Calu3 (cell line): ENCODE results near the gene DGKI. TPM values are rescaled to one million over a fixed set of nuclear protein-coding genes. Genes with fewer than 3 reads are reported as not detected.

Experiments
- BruUV-seq: library from RNA; stranded (reverse); fragments of 400-500 nt; replicated peaks from 2 replicates; lab custom pipeline; 2021; lab: Mats Ljungman, UMichigan
- CTCF ChIA-PET: fragments of 300-600 bp; sonication (Branson Sonifier 250); formaldehyde crosslinking; loops from one replicate; lab custom pipeline; 2022; ENCODE audit warnings: antibody characterized with exemption; lab: Charles Lee
- DNase-seq: peaks from one replicate; pipeline ENCODE4 v3.0.0; 2022
- H3K27ac Mint-ChIP-seq: one replicate; pipeline ENCODE4 v1.8.0; 2022; ENCODE audit warnings: mixed read lengths; ENCODE audit not compliant: unreplicated experiment
- H3K27me3 Mint-ChIP-seq: one replicate; pipeline ENCODE4 v1.8.0; 2022; ENCODE audit warnings: mixed read lengths; ENCODE audit not compliant: unreplicated experiment
- H3K36me3 Mint-ChIP-seq: one replicate; pipeline ENCODE4 v1.8.0; 2022; ENCODE audit warnings: mild to moderate bottlenecking, moderate library complexity, mixed read lengths; ENCODE audit not compliant: insufficient read depth, unreplicated experiment
- H3K4me1 Mint-ChIP-seq: one replicate; pipeline ENCODE4 v1.8.0; 2022; ENCODE audit warnings: mild to moderate bottlenecking, low read depth, mixed read lengths; ENCODE audit not compliant: unreplicated experiment
- H3K4me3 Mint-ChIP-seq: one replicate; pipeline ENCODE4 v1.8.0; 2022; ENCODE audit warnings: mild to moderate bottlenecking, low read depth, moderate library complexity, mixed read lengths; ENCODE audit not compliant: unreplicated experiment
- H3K9me3 Mint-ChIP-seq: one replicate; pipeline ENCODE4 v1.8.0; 2022; ENCODE audit warnings: low read depth, mixed read lengths; ENCODE audit not compliant: unreplicated experiment
- CTCF ChIP-seq: fragments of 200-600 bp; IDR thresholded peaks from one replicate; pipeline ENCODE4 v1.8.0; 2022; ENCODE audit warnings: antibody characterized with exemption; ENCODE audit not compliant: unreplicated experiment
- intact Hi-C: fragments of 100-400 bp; cut with micrococcal nuclease; formaldehyde crosslinking; loops from one replicate; pipeline ENCODE4 v1.10.0; 2022; ENCODE audit not compliant: unreplicated experiment
- total RNA-seq: library from RNA; stranded (reverse); gene quantifications from 2 replicates; pipeline ENCODE4 v1.2.3, GENCODE V29; 2022

DGKI gene
- total RNA-seq, 1 experiment from 2014 or later, result not detected

- intact Hi-C loops, result no loop called here
- CTCF ChIA-PET, result no interaction called here
- no peak overlapping the region for H3K4me3 Mint-ChIP-seq
Measured at GRCh38 chr7:137657476-137658189, 189.1 kb downstream of the DGKI start.

GRCh38 chr7:137656850-137657232, 189.9 kb downstream of the DGKI start:
- H3K4me3 Mint-ChIP-seq, result no peak overlapping the region
- no peak for DNase-seq
- H3K4me1 Mint-ChIP-seq, result no peaks in the 10 kb centered on the region
- TF ChIP-seq CTCF, result no peak
- no peaks in the 10 kb centered on the region for H3K9me3 Mint-ChIP-seq
- CTCF ChIA-PET, result interaction anchor here (0.8 to 0.9 kb wide), 2 partner anchors 18 to 31 kb away, joined by 3 read pairs; no protein-coding TSS in a partner anchor
- peaks cover 35% of the 10 kb centered on the region for H3K27me3 Mint-ChIP-seq
- no peak overlapping the region for H3K27ac Mint-ChIP-seq
- intact Hi-C loops, result loop anchor here (1.0 kb wide), 2 partner anchors 242 to 352 kb away; no protein-coding TSS in a partner anchor
- BruUV-seq, result no TSS peak
- H3K36me3 Mint-ChIP-seq, result no peaks in the 10 kb centered on the region

More at GRCh38 chr7:137657476-137658189, 189.1 kb downstream of the DGKI start:
- DNase-seq, result no peak
- H3K36me3 Mint-ChIP-seq, result no peaks in the 10 kb centered on the region
- no peak overlapping the region for H3K27ac Mint-ChIP-seq
- BruUV-seq, result no TSS peak
- TF ChIP-seq CTCF, result no peak
- no peaks in the 10 kb centered on the region for H3K9me3 Mint-ChIP-seq
- no peaks in the 10 kb centered on the region for H3K4me1 Mint-ChIP-seq
- peaks cover 41% of the 10 kb centered on the region for H3K27me3 Mint-ChIP-seq

- BruUV-seq, result no TSS peak
- CTCF ChIA-PET, result interaction anchor here (0.8 to 0.9 kb wide), 2 partner anchors 18 to 30 kb away, joined by 3 read pairs; no protein-coding TSS in a partner anchor
- no peaks in the 10 kb centered on the region for H3K36me3 Mint-ChIP-seq
- TF ChIP-seq CTCF, result peak; percentile 71
- intact Hi-C loops, result loop anchor here (1.0 kb wide), 2 partner anchors 243 to 353 kb away; no protein-coding TSS in a partner anchor
- no peaks in the 10 kb centered on the region for H3K9me3 Mint-ChIP-seq
- no peaks in the 10 kb centered on the region for H3K4me1 Mint-ChIP-seq
- H3K27ac Mint-ChIP-seq, result no peak overlapping the region
- H3K4me3 Mint-ChIP-seq, result no peak overlapping the region
- peaks cover 30% of the 10 kb centered on the region for H3K27me3 Mint-ChIP-seq
- DNase-seq, result peak; percentile 75
Measured at GRCh38 chr7:137656227-137656849, 190.4 kb downstream of the DGKI start.

GRCh38 chr7:137655804-137656203, 191.0 kb downstream of the DGKI start:
- Mint-ChIP-seq H3K9me3 (no peaks in the 10 kb centered on the region), H3K4me3 (no peak overlapping the region), H3K4me1 (no peaks in the 10 kb centered on the region), H3K27me3 (peaks cover 24% of the 10 kb centered on the region), H3K27ac (no peak overlapping the region), H3K36me3 (no peaks in the 10 kb centered on the region)
- DNase-seq, result no peak
- no peak for TF ChIP-seq CTCF
- intact Hi-C loops, result loop anchor here (1.0 kb wide), 2 partner anchors 243 to 353 kb away; no protein-coding TSS in a partner anchor
- CTCF ChIA-PET, result interaction anchor here (0.8 to 0.9 kb wide), 2 partner anchors 19 to 30 kb away, joined by 3 read pairs; no protein-coding TSS in a partner anchor
- BruUV-seq, result no TSS peak
